ENCODE measurements around the gene SDK2. TPM values are rescaled to one million over a fixed set of nuclear protein-coding genes. Genes with fewer than 3 reads are reported as not detected.

SDK2 gene
- total and polyA plus RNA-seq, 2 donors from 2014 or later, result 0.37 to 2.4 TPM

DNA sequence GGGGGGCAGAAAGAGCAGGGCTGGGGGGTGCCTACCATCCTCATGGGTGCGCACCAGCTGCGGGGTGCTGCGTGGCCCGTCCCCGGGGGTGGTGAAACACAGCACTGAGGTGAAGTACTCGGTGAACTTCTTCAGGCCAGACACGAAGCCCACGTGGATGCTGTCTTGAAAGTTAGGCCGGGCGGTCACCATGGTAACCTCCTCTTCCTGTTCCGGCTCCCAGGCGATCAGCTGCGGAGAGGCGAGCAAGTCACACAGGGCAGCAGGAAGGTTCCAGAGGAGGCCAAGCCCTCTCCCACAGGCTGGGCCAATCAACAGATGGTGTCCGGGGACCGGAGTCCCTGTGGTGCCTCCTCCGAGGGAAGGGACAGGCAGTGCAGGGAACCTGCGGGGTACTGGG is 242.3 kb downstream of the SDK2 start:
- TF ChIP-seq, protein P1, sequence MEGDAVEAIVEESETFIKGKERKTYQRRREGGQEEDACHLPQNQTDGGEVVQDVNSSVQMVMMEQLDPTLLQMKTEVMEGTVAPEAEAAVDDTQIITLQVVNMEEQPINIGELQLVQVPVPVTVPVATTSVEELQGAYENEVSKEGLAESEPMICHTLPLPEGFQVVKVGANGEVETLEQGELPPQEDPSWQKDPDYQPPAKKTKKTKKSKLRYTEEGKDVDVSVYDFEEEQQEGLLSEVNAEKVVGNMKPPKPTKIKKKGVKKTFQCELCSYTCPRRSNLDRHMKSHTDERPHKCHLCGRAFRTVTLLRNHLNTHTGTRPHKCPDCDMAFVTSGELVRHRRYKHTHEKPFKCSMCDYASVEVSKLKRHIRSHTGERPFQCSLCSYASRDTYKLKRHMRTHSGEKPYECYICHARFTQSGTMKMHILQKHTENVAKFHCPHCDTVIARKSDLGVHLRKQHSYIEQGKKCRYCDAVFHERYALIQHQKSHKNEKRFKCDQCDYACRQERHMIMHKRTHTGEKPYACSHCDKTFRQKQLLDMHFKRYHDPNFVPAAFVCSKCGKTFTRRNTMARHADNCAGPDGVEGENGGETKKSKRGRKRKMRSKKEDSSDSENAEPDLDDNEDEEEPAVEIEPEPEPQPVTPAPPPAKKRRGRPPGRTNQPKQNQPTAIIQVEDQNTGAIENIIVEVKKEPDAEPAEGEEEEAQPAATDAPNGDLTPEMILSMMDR (IDR thresholded peaks at IDR 0.05; ENCODE audit: borderline replicate concordance, extremely low read depth, insufficient read depth), result no peak
- no peaks in the 10 kb centered on the region for H3K27me3 ChIP-seq (ENCODE audit: control insufficient read depth, insufficient read depth, low read length)
- peak; percentile 65 to 80 (median 77) for DNase-seq
- no peak for FAIRE-seq
- H3K9me3 ChIP-seq (ENCODE audit: control insufficient read depth in 2 of 3, insufficient read depth in 1 of 3, low read length in 3 of 3), result no peaks in the 10 kb centered on the region
- H3K9ac ChIP-seq (ENCODE audit: low read length in 3 of 3), result no peak overlapping the region
- no peak overlapping the region for H3K27ac ChIP-seq (ENCODE audit: low read depth in 2 of 2, low read length in 2 of 2)
- intact Hi-C loops (cut with DNase I), result no loop called here
- no peaks in the 10 kb centered on the region for H3K36me3 ChIP-seq (ENCODE audit: control insufficient read depth in 2 of 3, insufficient read depth in 3 of 3, low read length in 3 of 3)
- no peak overlapping the region for H3K4me3 ChIP-seq (ENCODE audit: low read length in 3 of 3)
- H3K4me1 ChIP-seq (ENCODE audit: control insufficient read depth in 2 of 3, insufficient read depth in 2 of 3, low read depth in 1 of 3, low read length in 3 of 3), result no peaks in the 10 kb centered on the region

GRCh38 chr17:73400915-73401545 is 243.2 kb downstream of the SDK2 start:
- intact Hi-C loops (cut with DNase I), result no loop called here
- no peak overlapping the region for H3K9ac ChIP-seq (ENCODE audit: low read length in 3 of 3)
- H3K4me1 ChIP-seq (ENCODE audit: control insufficient read depth in 2 of 3, insufficient read depth in 2 of 3, low read depth in 1 of 3, low read length in 3 of 3), result peaks cover 0 to 2% (median 0%) of the 10 kb centered on the region in 3 donors
- no peak for FAIRE-seq
- H3K9me3 ChIP-seq (ENCODE audit: control insufficient read depth in 2 of 3, insufficient read depth in 1 of 3, low read length in 3 of 3), result no peaks in the 10 kb centered on the region
- peak in 1 of 5 donors; percentile 67 for DNase-seq
- no peaks in the 10 kb centered on the region for H3K27me3 ChIP-seq (ENCODE audit: control insufficient read depth, insufficient read depth, low read length)
- no peak overlapping the region for H3K4me3 ChIP-seq (ENCODE audit: low read length in 3 of 3)
- no peak overlapping the region for H3K27ac ChIP-seq (ENCODE audit: low read depth in 2 of 2, low read length in 2 of 2)
- no peaks in the 10 kb centered on the region for H3K36me3 ChIP-seq (ENCODE audit: control insufficient read depth in 2 of 3, insufficient read depth in 3 of 3, low read length in 3 of 3)
- TF ChIP-seq, protein P1 (IDR thresholded peaks at IDR 0.05; ENCODE audit: borderline replicate concordance, extremely low read depth, insufficient read depth), result no peak

GRCh38 chr17:73399056-73399455 is 245.2 kb downstream of the SDK2 start:
- H3K4me1 ChIP-seq (ENCODE audit: control insufficient read depth in 2 of 3, insufficient read depth in 2 of 3, low read depth in 1 of 3, low read length in 3 of 3), result peaks cover 0 to 2% (median 0%) of the 10 kb centered on the region in 3 donors
- no peak overlapping the region for H3K27ac ChIP-seq (ENCODE audit: low read depth in 2 of 2, low read length in 2 of 2)
- no peaks in the 10 kb centered on the region for H3K36me3 ChIP-seq (ENCODE audit: control insufficient read depth in 2 of 3, insufficient read depth in 3 of 3, low read length in 3 of 3)
- no peak overlapping the region for H3K4me3 ChIP-seq (ENCODE audit: low read length in 3 of 3)
- no peaks in the 10 kb centered on the region for H3K27me3 ChIP-seq (ENCODE audit: control insufficient read depth, insufficient read depth, low read length)
- no peak overlapping the region for H3K9ac ChIP-seq (ENCODE audit: low read length in 3 of 3)
- DNase-seq (peak in 1 of 5 donors; percentile 37), FAIRE-seq (no peak)
- H3K9me3 ChIP-seq (ENCODE audit: control insufficient read depth in 2 of 3, insufficient read depth in 1 of 3, low read length in 3 of 3), result no peaks in the 10 kb centered on the region
- TF ChIP-seq, protein P1 (IDR thresholded peaks at IDR 0.05; ENCODE audit: borderline replicate concordance, extremely low read depth, insufficient read depth), result no peak
- intact Hi-C loops (cut with DNase I), result no loop called here

Measured in kidney (tissue), 14 donors.